ENCODE data around the gene OR5AR1. TPM values are rescaled to one million over a fixed set of nuclear protein-coding genes. Genes with fewer than 3 reads are reported as not detected.

OR5AR1 gene
- total RNA-seq, 2 donors from 2014 or later: not detected

DNA sequence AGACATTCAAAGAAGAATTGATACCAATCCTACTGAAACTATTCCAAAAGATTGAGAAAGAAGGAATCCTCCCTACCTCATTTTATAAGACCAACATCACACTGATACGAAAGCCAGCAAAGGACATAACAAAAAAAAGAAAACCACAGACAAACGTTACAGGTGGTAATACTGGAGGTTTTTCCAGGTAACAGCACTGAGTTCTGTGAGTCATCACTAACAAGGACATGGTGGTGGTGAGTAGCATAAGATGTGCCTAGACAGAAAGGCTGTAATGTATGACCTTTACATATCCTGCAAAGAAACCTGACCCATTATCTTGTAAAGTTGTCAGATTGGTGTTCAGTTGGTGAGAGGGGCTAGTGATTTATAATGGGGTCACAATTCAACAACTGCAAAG is 50.7 kb downstream of the OR5AR1 start:
- Mint-ChIP-seq H3K9me3 (peaks cover 11 to 20% of the 10 kb centered on the region in 2 donors), H3K27ac (no peak overlapping the region), H3K36me3 (no peaks in the 10 kb centered on the region)
- ATAC-seq (no peak), DNase-seq (ENCODE audit: low spot score in 2 of 2) (no peak)

Other genes with a start within 250 kb of the OR5AR1 start
- gene OR5M3, start 190.3 kb upstream of the OR5AR1 start, total RNA-seq: not detected
- not detected for gene OR5M8, start 172.3 kb upstream of the OR5AR1 start, total RNA-seq
- not detected for gene OR5M11, start 120.4 kb upstream of the OR5AR1 start, total RNA-seq
- not detected for gene OR5M10, start 86.0 kb upstream of the OR5AR1 start, total RNA-seq
- gene OR5M1, start 48.8 kb upstream of the OR5AR1 start, total RNA-seq: not detected
- not detected for gene OR5AP2, start 21.2 kb upstream of the OR5AR1 start, total RNA-seq
- gene OR9G1, start 35.4 kb downstream of the OR5AR1 start, total RNA-seq: not detected
- gene OR9G4, start 85.0 kb downstream of the OR5AR1 start, total RNA-seq: not detected

Data from activated naive CD4-positive, alpha-beta T cell treated with anti-CD3 and anti-CD28 coated beads, Interleukin-2, amount 50 U/mL, for 72 hours (primary cell).